DOHH2 (cell line): ENCODE measurements around the gene TBL2.

Experiments
- H3F3A ChIP-seq: fragments of 200-600 bp; sonication (generic), shearing (Covaris generic); 2 replicates; pipeline ENCODE4 v1.6.0; 2016; ENCODE audit warnings: antibody characterized with exemption, mild to moderate bottlenecking; ENCODE audit not compliant: control insufficient read depth, insufficient read depth
- H3K27ac ChIP-seq: fragments of 200-600 bp; sonication (generic); 2 replicates; pipeline ENCODE4 v1.5.1; 2014; ENCODE audit warnings: low read depth, mild to moderate bottlenecking, low read length, moderate library complexity
- H3K27me3 ChIP-seq: fragments of 200-600 bp; sonication (generic); 2 replicates; pipeline ENCODE4 v1.6.1; 2014; ENCODE audit warnings: mild to moderate bottlenecking, low read length, mixed read lengths; ENCODE audit not compliant: control insufficient read depth
- H3K36me3 ChIP-seq: fragments of 200-600 bp; sonication (generic); 2 replicates; pipeline ENCODE4 v1.6.1; 2014; ENCODE audit warnings: mild to moderate bottlenecking, low read length, moderate library complexity, mixed read lengths; ENCODE audit not compliant: control insufficient read depth
- H3K4me1 ChIP-seq: fragments of 200-600 bp; sonication (generic); 2 replicates; pipeline ENCODE4 v1.6.1; 2014; ENCODE audit warnings: mild to moderate bottlenecking, low read length, mixed read lengths; ENCODE audit not compliant: control insufficient read depth
- H3K4me2 ChIP-seq: fragments of 200-600 bp; sonication (generic); 2 replicates; pipeline ENCODE4 v1.6.0; 2014; ENCODE audit warnings: mild to moderate bottlenecking, low read length, moderate library complexity
- H3K4me3 ChIP-seq: fragments of 200-600 bp; sonication (generic); 2 replicates; pipeline ENCODE4 v1.5.1; 2014; ENCODE audit warnings: mild to moderate bottlenecking, low read length, mixed read lengths
- H3K79me2 ChIP-seq: fragments of 200-600 bp; sonication (generic); 2 replicates; pipeline ENCODE4 v1.6.1; 2014; ENCODE audit warnings: mild to moderate bottlenecking, low read length, mixed read lengths; ENCODE audit not compliant: control insufficient read depth
- H3K9me2 ChIP-seq: fragments of 200-600 bp; sonication (generic); replicated peaks from 2 replicates; pipeline ENCODE4 v1.6.1; 2014; ENCODE audit warnings: mild to moderate bottlenecking, low read length, mixed read lengths; ENCODE audit not compliant: control insufficient read depth
- H3K9me3 ChIP-seq: fragments of 200-600 bp; sonication (generic); 2 replicates; pipeline ENCODE4 v1.6.1; 2014; ENCODE audit warnings: antibody characterized with exemption, low read length, mixed read lengths; ENCODE audit not compliant: control insufficient read depth, insufficient read depth
- H4K20me1 ChIP-seq: fragments of 200-600 bp; sonication (generic); 2 replicates; pipeline ENCODE4 v1.6.0; 2014; ENCODE audit warnings: low read depth, mild to moderate bottlenecking, antibody characterized with exemption, low read length, moderate library complexity; ENCODE audit not compliant: control insufficient read depth, insufficient read depth
- EZH2phosphoT487 ChIP-seq: fragments of 200-600 bp; sonication (generic); IDR thresholded peaks from 2 replicates; pipeline ENCODE4 v1.6.1; 2017; ENCODE audit warnings: borderline replicate concordance, mild to moderate bottlenecking, antibody characterized with exemption, low read length, moderate library complexity, mixed read lengths
- TF ChIP-seq, protein P1 (sequence below): fragments of 200-600 bp; sonication (generic); IDR thresholded peaks from one replicate; pipeline ENCODE4 v1.5.1; 2014; ENCODE audit warnings: antibody characterized with exemption, mild to moderate bottlenecking, low read depth, low read length; ENCODE audit not compliant: poor library complexity, severe bottlenecking

TBL2 gene

DNA sequence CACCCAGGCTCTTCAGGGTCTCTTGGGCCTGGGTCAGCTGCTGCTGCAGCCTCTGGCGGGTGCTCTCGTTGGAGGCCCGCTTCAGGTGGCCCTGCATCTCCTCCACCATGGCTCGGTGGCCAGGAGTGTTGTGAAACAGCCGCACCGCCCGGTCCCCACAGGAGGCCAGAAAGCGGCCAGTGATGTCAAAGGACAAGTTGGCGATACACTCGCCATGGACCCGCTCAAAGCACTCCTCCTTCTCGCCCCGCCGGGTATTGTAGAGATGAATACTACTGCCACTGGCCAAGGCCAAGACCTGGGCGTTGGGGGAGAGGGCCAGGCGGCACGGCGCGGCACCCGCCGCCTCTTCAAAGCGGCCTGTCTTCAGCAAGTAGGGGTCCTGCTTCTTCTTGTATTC lies 7.9 kb downstream of the TBL2 start:
- no peaks in the 10 kb centered on the region for H3K9me2 ChIP-seq
- no peaks in the 10 kb centered on the region for H3F3A ChIP-seq
- TF ChIP-seq EZH2phosphoT487: no peak
- TF ChIP-seq, protein P1, sequence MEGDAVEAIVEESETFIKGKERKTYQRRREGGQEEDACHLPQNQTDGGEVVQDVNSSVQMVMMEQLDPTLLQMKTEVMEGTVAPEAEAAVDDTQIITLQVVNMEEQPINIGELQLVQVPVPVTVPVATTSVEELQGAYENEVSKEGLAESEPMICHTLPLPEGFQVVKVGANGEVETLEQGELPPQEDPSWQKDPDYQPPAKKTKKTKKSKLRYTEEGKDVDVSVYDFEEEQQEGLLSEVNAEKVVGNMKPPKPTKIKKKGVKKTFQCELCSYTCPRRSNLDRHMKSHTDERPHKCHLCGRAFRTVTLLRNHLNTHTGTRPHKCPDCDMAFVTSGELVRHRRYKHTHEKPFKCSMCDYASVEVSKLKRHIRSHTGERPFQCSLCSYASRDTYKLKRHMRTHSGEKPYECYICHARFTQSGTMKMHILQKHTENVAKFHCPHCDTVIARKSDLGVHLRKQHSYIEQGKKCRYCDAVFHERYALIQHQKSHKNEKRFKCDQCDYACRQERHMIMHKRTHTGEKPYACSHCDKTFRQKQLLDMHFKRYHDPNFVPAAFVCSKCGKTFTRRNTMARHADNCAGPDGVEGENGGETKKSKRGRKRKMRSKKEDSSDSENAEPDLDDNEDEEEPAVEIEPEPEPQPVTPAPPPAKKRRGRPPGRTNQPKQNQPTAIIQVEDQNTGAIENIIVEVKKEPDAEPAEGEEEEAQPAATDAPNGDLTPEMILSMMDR: no peak
- no peak overlapping the region for H3K4me2 ChIP-seq
- H3K9me3 ChIP-seq: no peaks in the 10 kb centered on the region
- no peak overlapping the region for H3K27ac ChIP-seq
- peaks cover 10% of the 10 kb centered on the region for H3K79me2 ChIP-seq
- peaks cover 64% of the 10 kb centered on the region for H3K36me3 ChIP-seq
- 0 out of 2 replicates have a peak, but pooled peaks cover 2% of the 10 kb centered on the region for H3K27me3 ChIP-seq
- H3K4me1 ChIP-seq: peaks cover 5% of the 10 kb centered on the region; the same call in 1 of the 2 replicates
- H4K20me1 ChIP-seq: no peaks in the 10 kb centered on the region
- no peak overlapping the region for H3K4me3 ChIP-seq

DNA sequence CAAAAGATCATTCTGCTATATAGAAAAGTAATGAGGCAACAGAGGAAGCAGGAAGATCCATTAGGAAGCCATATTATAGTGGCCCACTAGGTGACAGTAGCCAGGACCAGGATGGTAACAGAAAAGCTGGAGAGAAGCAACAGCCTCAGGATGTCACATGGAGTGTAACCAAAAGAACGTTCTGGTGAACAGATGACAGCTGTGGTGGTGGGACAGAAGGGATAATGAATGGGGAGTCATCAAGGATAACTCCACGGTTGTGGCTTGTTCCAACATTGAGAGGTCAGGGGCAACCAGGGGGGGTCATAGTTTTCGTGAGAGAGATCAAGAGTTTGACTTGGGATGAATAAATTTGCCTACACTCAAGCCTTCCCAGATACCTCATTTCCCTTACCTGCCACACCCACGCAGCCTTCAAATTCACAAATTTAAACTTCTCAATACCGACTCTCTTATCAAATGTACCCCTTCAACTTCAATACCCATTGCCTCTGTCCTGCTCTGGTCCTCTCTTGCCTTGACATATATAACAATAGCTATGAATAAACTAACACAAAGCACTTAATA lies 9.3 kb downstream of the TBL2 start:
- Histone ChIP-seq H3K27me3 (peaks cover 7% of the 10 kb centered on the region; the same call in 1 of the 2 replicates), H3K27ac (no peak overlapping the region), H3K4me1 (peaks cover 5% of the 10 kb centered on the region; the same call in 1 of the 2 replicates), H3F3A (no peaks in the 10 kb centered on the region), H3K4me3 (no peak overlapping the region), H3K9me3 (no peaks in the 10 kb centered on the region), H4K20me1 (no peaks in the 10 kb centered on the region), H3K79me2 (no peaks in the 10 kb centered on the region), H3K4me2 (no peak overlapping the region), H3K36me3 (peaks cover 53% of the 10 kb centered on the region), H3K9me2 (no peaks in the 10 kb centered on the region)
- TF ChIP-seq, protein P1: no peak
- no peak for TF ChIP-seq EZH2phosphoT487

DNA sequence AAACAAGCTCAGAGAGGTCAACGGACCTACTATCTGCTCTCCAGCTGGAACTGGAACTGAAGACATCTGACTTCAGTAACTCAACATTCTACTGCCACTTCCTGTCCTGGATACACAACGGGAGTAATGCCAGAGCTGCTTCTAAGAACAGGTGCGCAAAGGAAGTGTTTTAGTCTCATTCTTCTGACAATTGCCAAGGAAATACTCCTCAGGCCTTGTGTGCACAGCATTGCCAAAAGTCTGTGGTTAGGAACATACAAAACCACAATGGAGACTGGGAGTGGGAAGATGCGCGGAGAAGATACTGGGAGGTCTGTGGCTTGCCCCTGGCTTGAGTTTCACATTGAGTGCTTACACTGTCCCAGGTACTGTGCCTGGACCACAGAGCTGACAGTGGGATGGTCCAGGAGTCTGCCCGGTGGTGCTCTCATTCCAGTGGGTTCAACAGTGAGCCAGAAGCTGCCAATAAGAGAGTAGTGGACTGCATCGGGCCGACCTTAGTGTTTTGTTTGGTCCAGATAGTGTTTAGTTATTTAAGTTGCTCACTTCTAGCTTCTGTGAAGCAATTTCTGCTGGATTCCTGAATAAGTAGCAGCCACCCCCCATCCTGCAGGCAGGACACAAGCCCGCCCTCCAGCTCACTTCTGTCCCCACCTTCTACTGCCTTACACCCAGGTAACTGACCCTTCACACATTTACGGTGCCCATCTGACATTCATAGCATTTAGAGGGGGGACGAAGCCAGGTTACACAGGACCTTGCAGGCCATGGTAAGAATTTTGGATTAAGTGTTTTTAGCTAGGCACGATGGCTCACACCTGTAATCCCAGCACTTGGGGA lies 10.3 kb downstream of the TBL2 start:
- Histone ChIP-seq H3K4me3 (no peak overlapping the region), H3K9me3 (no peaks in the 10 kb centered on the region), H3K27me3 (peaks cover 7% of the 10 kb centered on the region; the same call in 1 of the 2 replicates), H3K36me3 (peaks cover 42% of the 10 kb centered on the region), H4K20me1 (no peaks in the 10 kb centered on the region), H3K4me2 (no peak overlapping the region), H3F3A (no peaks in the 10 kb centered on the region), H3K27ac (no peak overlapping the region), H3K9me2 (no peaks in the 10 kb centered on the region), H3K79me2 (no peaks in the 10 kb centered on the region), H3K4me1 (peaks cover 5% of the 10 kb centered on the region; the same call in 1 of the 2 replicates)
- no peak for TF ChIP-seq EZH2phosphoT487
- TF ChIP-seq, protein P1: no peak
